ENCODE data around the gene ZNF276.
"Not testable (repeated sequence)": the region's sequence is repeated elsewhere in the genome, so short reads cannot be mapped to it uniquely, and the experiment has no call there.

ZNF276 gene

DNA sequence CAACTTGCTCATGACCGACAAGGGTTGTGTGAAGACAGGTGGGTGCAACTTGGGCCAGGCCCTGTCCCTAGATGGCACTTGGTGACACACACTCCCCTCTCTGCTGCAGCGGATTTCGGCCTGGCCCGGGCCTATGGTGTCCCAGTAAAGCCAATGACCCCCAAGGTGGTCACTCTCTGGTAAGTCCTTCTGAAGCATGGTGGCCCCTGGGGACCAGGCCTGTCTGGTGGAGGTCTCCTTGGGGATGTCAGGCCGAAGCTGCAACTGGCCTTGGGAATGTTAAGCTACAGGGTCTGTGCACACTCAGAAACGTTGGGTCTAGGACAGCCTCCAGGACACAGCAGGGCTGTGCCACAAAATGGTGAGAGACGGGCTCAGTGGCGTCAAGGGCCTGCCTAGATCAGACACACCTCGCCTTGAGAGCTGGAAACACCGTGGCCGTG lies 28.0 kb upstream of the ZNF276 start:
- no peak overlapping the region for H3K27ac ChIP-seq
- TF ChIP-seq, protein P1, sequence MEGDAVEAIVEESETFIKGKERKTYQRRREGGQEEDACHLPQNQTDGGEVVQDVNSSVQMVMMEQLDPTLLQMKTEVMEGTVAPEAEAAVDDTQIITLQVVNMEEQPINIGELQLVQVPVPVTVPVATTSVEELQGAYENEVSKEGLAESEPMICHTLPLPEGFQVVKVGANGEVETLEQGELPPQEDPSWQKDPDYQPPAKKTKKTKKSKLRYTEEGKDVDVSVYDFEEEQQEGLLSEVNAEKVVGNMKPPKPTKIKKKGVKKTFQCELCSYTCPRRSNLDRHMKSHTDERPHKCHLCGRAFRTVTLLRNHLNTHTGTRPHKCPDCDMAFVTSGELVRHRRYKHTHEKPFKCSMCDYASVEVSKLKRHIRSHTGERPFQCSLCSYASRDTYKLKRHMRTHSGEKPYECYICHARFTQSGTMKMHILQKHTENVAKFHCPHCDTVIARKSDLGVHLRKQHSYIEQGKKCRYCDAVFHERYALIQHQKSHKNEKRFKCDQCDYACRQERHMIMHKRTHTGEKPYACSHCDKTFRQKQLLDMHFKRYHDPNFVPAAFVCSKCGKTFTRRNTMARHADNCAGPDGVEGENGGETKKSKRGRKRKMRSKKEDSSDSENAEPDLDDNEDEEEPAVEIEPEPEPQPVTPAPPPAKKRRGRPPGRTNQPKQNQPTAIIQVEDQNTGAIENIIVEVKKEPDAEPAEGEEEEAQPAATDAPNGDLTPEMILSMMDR (conservative IDR thresholded peaks at IDR 0.05) = no peak

DNA sequence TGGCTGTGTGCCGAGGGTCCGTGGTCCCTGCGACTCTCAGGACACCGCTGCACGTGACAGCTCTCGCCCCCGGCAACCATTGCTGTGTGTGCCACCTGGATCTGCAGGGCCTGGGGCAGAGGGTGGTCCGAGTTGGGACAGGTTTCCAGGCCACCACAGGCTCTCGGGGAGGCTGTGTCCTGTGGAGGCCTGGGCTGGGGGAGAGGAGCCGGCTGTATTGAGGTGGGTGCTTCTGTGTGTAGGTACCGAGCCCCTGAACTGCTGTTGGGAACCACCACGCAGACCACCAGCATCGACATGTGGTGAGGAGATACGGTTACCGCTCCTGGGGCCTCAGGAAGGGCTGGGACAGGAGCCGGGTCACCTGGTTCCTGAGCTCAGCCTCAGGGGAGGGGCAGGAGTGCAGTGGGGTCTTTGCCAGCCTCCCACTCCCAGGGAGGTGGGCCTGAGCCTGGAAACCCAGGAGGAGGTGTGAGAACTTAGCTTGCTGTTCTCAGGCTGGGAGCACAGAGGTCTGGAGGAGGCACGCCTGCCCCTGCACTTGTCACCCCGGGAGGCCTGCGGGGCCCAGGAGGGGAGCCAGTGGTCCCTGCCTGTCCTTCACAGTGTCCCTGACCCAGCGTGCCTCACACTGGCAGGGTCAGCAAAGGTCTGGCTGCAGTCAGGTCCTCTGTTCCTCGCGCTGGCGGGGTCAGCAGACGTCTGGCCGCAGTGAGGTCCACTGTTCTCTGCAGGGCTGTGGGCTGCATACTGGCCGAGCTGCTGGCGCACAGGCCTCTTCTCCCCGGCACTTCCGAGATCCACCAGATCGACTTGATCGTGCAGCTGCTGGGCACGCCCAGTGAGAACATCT lies 27.2 kb upstream of the ZNF276 start:
- no peak overlapping the region for H3K27ac ChIP-seq
- TF ChIP-seq, protein P1 (conservative IDR thresholded peaks at IDR 0.05) = no peak

DNA sequence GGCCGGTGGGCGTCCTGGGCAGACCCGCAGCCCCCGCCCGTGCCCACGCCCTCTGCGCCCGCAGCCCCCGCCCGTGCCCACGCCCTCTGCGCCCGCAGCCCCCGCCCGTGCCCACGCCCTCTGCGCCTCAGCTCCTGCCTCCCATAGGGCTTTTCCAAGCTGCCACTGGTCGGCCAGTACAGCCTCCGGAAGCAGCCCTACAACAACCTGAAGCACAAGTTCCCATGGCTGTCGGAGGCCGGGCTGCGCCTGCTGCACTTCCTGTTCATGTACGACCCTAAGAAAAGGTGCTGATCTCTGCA lies 26.6 kb upstream of the ZNF276 start:
- H3K27ac ChIP-seq = not testable (repeated sequence)

DNA sequence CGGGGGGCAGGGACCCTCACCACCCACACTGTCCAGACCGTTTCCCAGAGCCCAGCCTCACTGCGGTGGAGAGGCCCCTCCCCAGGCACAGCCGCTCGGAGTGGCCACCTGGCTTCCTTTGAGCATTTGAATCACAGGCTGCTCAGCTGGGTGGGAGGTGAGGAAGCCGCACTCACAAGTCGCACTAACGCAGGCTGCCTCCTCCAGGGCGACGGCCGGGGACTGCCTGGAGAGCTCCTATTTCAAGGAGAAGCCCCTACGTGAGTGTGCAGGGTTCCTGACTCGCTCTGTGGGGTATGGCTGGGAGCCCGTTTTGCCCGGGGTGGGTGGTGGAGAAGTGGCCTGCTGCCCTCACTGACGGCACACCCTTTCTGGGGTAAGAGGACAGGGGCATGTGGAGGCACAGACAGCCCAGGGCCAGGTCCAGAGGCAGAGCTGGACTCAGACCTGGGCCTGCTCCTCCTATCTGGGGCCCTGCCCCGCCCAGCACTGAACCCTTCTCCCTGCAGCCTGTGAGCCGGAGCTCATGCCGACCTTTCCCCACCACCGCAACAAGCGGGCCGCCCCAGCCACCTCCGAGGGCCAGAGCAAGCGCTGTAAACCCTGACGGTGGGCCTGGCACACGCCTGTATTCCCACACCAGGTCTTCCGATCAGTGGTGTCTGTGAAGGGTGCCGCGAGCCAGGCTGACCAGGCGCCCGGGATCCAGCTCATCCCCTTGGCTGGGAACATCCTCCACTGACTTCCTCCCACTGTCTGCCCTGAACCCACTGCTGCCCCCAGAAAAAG lies 26.1 kb upstream of the ZNF276 start:
- TF ChIP-seq, protein P1 (conservative IDR thresholded peaks at IDR 0.05) = no peak
- H3K27ac ChIP-seq = no peak overlapping the region

DNA sequence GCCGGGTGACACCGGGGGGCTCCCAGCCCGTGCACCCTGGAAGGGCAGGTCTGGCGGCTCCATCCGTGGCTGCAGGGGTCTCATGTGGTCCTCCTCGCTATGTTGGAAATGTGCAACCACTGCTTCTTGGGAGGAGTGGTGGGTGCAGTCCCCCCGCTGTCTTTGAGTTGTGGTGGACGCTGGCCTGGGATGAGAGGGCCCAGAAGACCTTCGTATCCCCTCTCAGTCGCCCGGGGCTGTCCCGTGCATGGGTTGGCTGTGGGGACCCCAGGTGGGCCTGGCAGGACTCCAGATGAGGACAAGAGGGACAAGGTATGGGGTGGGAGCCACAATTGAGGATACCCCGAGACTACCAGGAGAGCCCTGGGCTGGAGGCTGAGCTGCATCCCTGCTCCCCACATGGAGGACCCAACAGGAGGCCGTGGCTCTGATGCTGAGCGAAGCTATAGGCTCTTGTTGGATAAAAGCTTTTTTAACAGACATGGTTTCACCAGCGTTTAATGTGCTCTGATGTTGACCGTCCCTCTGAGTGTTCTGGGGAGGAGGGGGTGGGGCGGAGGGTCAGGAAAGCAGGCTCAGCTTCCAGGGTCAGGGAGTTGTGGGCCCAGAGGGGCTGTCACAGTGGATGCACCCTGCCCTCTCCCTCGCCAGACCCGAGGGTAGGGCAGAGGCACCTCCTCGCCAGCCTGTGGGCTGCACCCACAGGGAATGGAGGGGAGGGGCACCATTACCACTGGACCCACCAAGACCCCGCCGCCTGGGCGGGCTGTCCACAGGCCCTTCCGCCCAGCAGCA lies 25.3 kb upstream of the ZNF276 start:
- H3K27ac ChIP-seq = no peak overlapping the region
- TF ChIP-seq, protein P1 (conservative IDR thresholded peaks at IDR 0.05) = no peak

DNA sequence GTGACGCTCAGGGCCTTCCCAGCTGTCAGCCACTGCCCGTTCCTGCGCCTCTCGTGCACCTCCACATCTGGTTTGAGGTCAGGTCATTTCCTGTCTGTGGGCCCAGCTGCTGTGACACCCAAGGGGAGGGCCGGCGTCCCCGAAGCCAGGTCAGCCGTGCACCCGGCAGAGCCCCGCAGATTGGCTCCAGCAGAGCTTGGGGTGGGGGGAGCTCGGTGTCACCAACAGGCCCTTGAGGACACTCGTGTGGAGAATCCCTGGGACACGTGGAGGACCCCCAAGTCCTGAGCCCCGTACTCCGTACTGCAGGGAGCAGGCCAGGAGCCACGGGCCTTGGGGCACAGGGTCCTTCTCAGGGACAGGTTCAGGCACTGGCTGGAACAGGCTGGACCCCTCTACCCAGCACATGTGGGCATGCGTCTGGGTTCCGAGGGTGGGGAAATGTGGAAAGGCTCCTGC lies 24.6 kb upstream of the ZNF276 start:
- TF ChIP-seq, protein P1 (conservative IDR thresholded peaks at IDR 0.05) = no peak
- H3K27ac ChIP-seq = no peak overlapping the region

DNA sequence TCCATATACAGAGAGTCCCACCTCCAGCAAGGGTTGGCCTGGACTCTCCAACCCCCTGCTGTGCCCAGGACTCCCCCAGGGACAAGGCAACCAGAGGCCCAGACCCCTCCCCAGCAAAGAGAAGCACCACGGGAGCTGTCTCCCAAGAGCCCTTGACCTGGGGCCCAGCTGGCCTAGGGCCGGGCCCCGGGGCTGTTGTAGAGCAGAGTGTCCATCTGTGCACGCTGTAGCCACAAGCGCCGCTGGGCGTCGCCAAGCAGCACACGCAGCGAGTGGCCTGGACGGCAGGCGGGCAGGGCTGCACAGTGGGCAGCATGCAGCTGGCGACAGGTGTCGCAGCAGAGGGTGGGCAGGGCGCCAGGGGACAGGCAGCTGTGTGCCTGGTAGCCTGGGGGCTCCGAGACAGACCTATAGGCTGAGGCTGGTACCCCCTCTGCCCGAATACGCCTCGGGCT lies 24.1 kb upstream of the ZNF276 start:
- no peak overlapping the region for H3K27ac ChIP-seq
- TF ChIP-seq, protein P1 (conservative IDR thresholded peaks at IDR 0.05) = no peak
